ENCODE data around the gene FBXW5.

DNA sequence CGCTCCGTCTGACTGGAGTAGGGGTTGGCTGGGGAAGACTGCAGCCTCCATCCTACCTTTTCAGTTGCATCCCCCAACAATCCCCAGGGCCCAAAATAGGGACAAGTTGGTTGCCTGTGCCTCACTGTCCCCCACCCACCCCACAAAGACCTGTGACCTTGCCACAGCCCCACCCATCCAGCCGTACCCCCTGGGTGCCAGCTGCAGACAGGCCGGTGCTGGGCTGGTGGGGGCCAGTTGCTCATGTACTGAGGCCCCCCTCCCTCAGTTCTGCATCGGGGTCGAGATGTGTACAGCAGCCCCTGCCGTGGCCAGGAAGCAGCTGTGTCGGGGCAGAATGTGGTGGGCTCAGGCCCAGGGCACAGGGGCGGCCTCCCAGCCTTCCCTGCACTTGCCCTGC is 38.6 kb upstream of the FBXW5 start:
- TF ChIP-seq CTCF (IDR thresholded peaks at IDR 0.05) = no peak
- TF ChIP-seq, protein P1, sequence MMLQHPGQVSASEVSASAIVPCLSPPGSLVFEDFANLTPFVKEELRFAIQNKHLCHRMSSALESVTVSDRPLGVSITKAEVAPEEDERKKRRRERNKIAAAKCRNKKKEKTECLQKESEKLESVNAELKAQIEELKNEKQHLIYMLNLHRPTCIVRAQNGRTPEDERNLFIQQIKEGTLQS (CRISPR knock-in tag; conservative IDR thresholded peaks at IDR 0.05) = no peak
- TF ChIP-seq ETV6 (CRISPR knock-in tag; IDR thresholded peaks at IDR 0.05) = no peak

All from WTC11 (cell line).